ENCODE measurements around the gene MTIF2.

Gene MTIF2

DNA sequence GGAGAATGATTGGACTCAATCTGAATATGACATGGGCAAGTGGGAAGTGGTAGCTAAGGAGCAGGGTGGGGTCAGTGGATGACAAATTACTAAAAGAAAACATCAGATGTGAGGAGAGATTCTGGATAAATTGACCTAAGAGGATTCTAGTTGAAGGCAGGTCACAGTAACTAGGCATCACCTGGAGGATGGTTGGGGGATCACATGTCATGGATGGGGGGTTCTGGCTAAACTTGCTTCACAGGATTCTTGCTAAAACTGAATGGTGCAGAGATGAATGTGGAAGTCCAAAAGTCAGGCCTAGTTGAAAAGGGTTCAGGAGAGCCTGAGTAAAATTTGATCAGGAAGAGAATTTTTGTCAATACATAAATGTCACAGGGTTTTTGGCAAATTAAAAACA lies 55.2 kb downstream of the MTIF2 start:
- no peaks in the 10 kb centered on the region for H4K20me1 ChIP-seq (ENCODE audit: insufficient read depth, low read length, poor library complexity, severe bottlenecking)
- H3F3A ChIP-seq (ENCODE audit: low read depth): no peaks in the 10 kb centered on the region
- no peak overlapping the region for H3K4me3 ChIP-seq (ENCODE audit: low read length, poor library complexity, severe bottlenecking)
- H3K9ac ChIP-seq (ENCODE audit: low read depth, low read length, poor library complexity, severe bottlenecking): no peak overlapping the region
- no peaks in the 10 kb centered on the region for H3K9me3 ChIP-seq (ENCODE audit: insufficient read depth, low read depth, low read length)
- no peaks in the 10 kb centered on the region for H3K79me2 ChIP-seq (ENCODE audit: insufficient read depth, low read length)
- no peaks in the 10 kb centered on the region for H3K36me3 ChIP-seq (ENCODE audit: insufficient read depth, low read length)
- no peak overlapping the region for H3K4me2 ChIP-seq (ENCODE audit: low read depth, low read length, poor library complexity, severe bottlenecking)
- no peaks in the 10 kb centered on the region for H3K27me3 ChIP-seq (ENCODE audit: insufficient read depth, low read length, poor library complexity, severe bottlenecking)
- no peaks in the 10 kb centered on the region for H3K9me2 ChIP-seq (replicated peaks; ENCODE audit: low read depth, low read length)
- TF ChIP-seq, protein P1, sequence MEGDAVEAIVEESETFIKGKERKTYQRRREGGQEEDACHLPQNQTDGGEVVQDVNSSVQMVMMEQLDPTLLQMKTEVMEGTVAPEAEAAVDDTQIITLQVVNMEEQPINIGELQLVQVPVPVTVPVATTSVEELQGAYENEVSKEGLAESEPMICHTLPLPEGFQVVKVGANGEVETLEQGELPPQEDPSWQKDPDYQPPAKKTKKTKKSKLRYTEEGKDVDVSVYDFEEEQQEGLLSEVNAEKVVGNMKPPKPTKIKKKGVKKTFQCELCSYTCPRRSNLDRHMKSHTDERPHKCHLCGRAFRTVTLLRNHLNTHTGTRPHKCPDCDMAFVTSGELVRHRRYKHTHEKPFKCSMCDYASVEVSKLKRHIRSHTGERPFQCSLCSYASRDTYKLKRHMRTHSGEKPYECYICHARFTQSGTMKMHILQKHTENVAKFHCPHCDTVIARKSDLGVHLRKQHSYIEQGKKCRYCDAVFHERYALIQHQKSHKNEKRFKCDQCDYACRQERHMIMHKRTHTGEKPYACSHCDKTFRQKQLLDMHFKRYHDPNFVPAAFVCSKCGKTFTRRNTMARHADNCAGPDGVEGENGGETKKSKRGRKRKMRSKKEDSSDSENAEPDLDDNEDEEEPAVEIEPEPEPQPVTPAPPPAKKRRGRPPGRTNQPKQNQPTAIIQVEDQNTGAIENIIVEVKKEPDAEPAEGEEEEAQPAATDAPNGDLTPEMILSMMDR (conservative IDR thresholded peaks at IDR 0.05; ENCODE audit: low read length): no peak
- TF ChIP-seq EZH2phosphoT487 (IDR thresholded peaks at IDR 0.05; ENCODE audit: borderline replicate concordance): no peak
- H2AFZ ChIP-seq (ENCODE audit: low read length): no peak overlapping the region
- no peaks in the 10 kb centered on the region for H3K4me1 ChIP-seq (ENCODE audit: insufficient read depth, low read length, poor library complexity, severe bottlenecking)

DNA sequence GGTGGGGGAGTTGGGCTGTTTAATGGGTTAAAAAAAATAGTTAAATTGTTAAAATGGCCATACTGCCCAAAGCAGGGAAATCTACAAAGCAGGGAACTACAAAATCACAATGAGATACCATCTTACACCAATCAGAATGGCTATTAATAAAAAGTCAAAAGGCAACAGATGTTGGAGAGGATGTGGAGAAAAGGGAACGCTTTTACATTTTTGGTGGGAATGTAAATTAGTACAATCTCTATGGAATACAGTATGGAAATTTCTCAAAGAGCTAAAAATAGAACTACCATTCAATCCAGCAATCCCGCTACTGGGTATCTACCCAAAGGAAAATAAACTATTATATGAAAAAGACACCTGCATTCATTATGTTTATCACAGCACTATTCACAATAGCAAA lies 64.1 kb downstream of the MTIF2 start:
- no peaks in the 10 kb centered on the region for H3F3A ChIP-seq (ENCODE audit: low read depth)
- H3K27me3 ChIP-seq (ENCODE audit: insufficient read depth, low read length, poor library complexity, severe bottlenecking): no peaks in the 10 kb centered on the region
- H3K36me3 ChIP-seq (ENCODE audit: insufficient read depth, low read length): no peaks in the 10 kb centered on the region
- H3K4me1 ChIP-seq (ENCODE audit: insufficient read depth, low read length, poor library complexity, severe bottlenecking): no peaks in the 10 kb centered on the region
- H2AFZ ChIP-seq (ENCODE audit: low read length): no peak overlapping the region
- no peaks in the 10 kb centered on the region; the same call in 1 of the 2 replicates for H3K9me3 ChIP-seq (ENCODE audit: insufficient read depth, low read depth, low read length)
- H4K20me1 ChIP-seq (ENCODE audit: insufficient read depth, low read length, poor library complexity, severe bottlenecking): no peaks in the 10 kb centered on the region
- no peaks in the 10 kb centered on the region for H3K79me2 ChIP-seq (ENCODE audit: insufficient read depth, low read length)
- no peak overlapping the region for H3K9ac ChIP-seq (ENCODE audit: low read depth, low read length, poor library complexity, severe bottlenecking)
- H3K4me2 ChIP-seq (ENCODE audit: low read depth, low read length, poor library complexity, severe bottlenecking): no peak overlapping the region
- TF ChIP-seq, protein P1 (conservative IDR thresholded peaks at IDR 0.05; ENCODE audit: low read length): no peak
- no peak for TF ChIP-seq EZH2phosphoT487 (IDR thresholded peaks at IDR 0.05; ENCODE audit: borderline replicate concordance)
- H3K9me2 ChIP-seq (replicated peaks; ENCODE audit: low read depth, low read length): no peaks in the 10 kb centered on the region
- no peak overlapping the region for H3K4me3 ChIP-seq (ENCODE audit: low read length, poor library complexity, severe bottlenecking)

DNA sequence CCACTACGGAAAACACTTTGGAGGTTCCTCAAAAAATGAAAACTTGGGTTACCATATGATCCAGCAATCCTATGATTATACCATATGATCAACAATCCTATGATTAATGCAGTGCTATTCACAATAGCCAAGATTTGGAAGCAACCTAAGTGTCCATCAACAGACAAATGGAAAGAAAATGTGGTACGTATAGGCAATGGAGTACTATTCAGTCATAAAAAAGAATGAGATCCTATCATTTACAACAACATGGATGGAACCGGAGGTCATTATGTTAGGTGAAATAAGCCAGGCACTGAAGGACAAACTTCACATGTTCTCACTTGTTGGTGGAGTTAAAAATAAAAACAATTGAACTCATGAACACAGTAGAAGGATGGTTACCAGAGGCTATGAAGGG lies 64.5 kb downstream of the MTIF2 start:
- no peaks in the 10 kb centered on the region for H3K9me2 ChIP-seq (replicated peaks; ENCODE audit: low read depth, low read length)
- no peak overlapping the region for H3K4me3 ChIP-seq (ENCODE audit: low read length, poor library complexity, severe bottlenecking)
- no peaks in the 10 kb centered on the region for H3K79me2 ChIP-seq (ENCODE audit: insufficient read depth, low read length)
- no peak overlapping the region for H3K9ac ChIP-seq (ENCODE audit: low read depth, low read length, poor library complexity, severe bottlenecking)
- H3K36me3 ChIP-seq (ENCODE audit: insufficient read depth, low read length): no peaks in the 10 kb centered on the region
- no peak for TF ChIP-seq EZH2phosphoT487 (IDR thresholded peaks at IDR 0.05; ENCODE audit: borderline replicate concordance)
- TF ChIP-seq, protein P1 (conservative IDR thresholded peaks at IDR 0.05; ENCODE audit: low read length): no peak
- no peak overlapping the region for H2AFZ ChIP-seq (ENCODE audit: low read length)
- H4K20me1 ChIP-seq (ENCODE audit: insufficient read depth, low read length, poor library complexity, severe bottlenecking): no peaks in the 10 kb centered on the region
- no peaks in the 10 kb centered on the region for H3K27me3 ChIP-seq (ENCODE audit: insufficient read depth, low read length, poor library complexity, severe bottlenecking)
- H3F3A ChIP-seq (ENCODE audit: low read depth): no peaks in the 10 kb centered on the region
- no peak overlapping the region for H3K4me2 ChIP-seq (ENCODE audit: low read depth, low read length, poor library complexity, severe bottlenecking)
- H3K9me3 ChIP-seq (ENCODE audit: insufficient read depth, low read depth, low read length): no peaks in the 10 kb centered on the region; the same call in 1 of the 2 replicates
- H3K4me1 ChIP-seq (ENCODE audit: insufficient read depth, low read length, poor library complexity, severe bottlenecking): no peaks in the 10 kb centered on the region
